IMR-90 (cell line): ENCODE results near the gene NECAB2. TPM values are rescaled to one million over a fixed set of nuclear protein-coding genes. Genes with fewer than 3 reads are reported as not detected.

ENCODE experiments used
- ATAC-seq: fragments of 200-7000 bp; cut with Tn5 transposase; 2 replicates; pipeline ENCODE4 v1.9.1; 2020; ENCODE audit warnings: low read depth, mild to moderate bottlenecking, moderate library complexity
- BruUV-seq: library from RNA; stranded (reverse); fragments of 400-500 nt; replicated peaks from 2 replicates; lab custom pipeline; 2021; lab: Mats Ljungman, UMichigan
- CTCF ChIA-PET: fragments of 300-600 bp; formaldehyde crosslinking; extraction: SDS; loops from one replicate; lab custom pipeline; 2021; ENCODE audit warnings: antibody characterized with exemption; lab: Yijun Ruan, JAX
- POLR2A ChIA-PET: fragments of 300-600 bp; sonication (Branson Sonifier 250); formaldehyde crosslinking; loops from one replicate; lab custom pipeline; 2022; ENCODE audit warnings: antibody characterized with exemption; ENCODE audit not compliant: unreplicated experiment; lab: Charles Lee
- DNase-seq: peaks from one replicate; pipeline ENCODE4 v3.0.0; 2013
- H2AFZ ChIP-seq: replicated peaks from 2 replicates; pipeline ENCODE3; 2013; ENCODE audit warnings: low read length, mild to moderate bottlenecking; ENCODE audit not compliant: poor library complexity
- H2AK5ac ChIP-seq: 2 replicates; pipeline ENCODE4 v1.6.1; 2013; ENCODE audit warnings: low read depth, low read length, inconsistent platforms
- H2AK9ac ChIP-seq: replicated peaks from 2 replicates; pipeline ENCODE3; 2013; ENCODE audit warnings: mild to moderate bottlenecking, low read depth, low read length, moderate library complexity; ENCODE audit not compliant: poor library complexity
- H2BK120ac ChIP-seq: 2 replicates; pipeline ENCODE4 v1.6.1; 2013; ENCODE audit warnings: low read depth, low read length, inconsistent platforms
- H2BK15ac ChIP-seq: 3 replicates; pipeline ENCODE4 v1.6.1; 2013; ENCODE audit warnings: low read depth, low read length, inconsistent platforms
- H2BK20ac ChIP-seq: 2 replicates; pipeline ENCODE4 v1.6.1; 2013; ENCODE audit warnings: low read depth, mild to moderate bottlenecking, inconsistent platforms, low read length, moderate library complexity
- H2BK5ac ChIP-seq: 2 replicates; pipeline ENCODE4 v1.6.1; 2013; ENCODE audit warnings: mild to moderate bottlenecking, low read depth, low read length, inconsistent platforms; ENCODE audit not compliant: poor library complexity, severe bottlenecking
- H3K14ac ChIP-seq: replicated peaks from 2 replicates; pipeline ENCODE4 v1.6.1; 2013; ENCODE audit warnings: low read depth, low read length, inconsistent platforms
- H3K18ac ChIP-seq: 2 replicates; pipeline ENCODE4 v1.6.1; 2013; ENCODE audit warnings: low read depth, low read length, control low read depth
- H3K23ac ChIP-seq: 2 replicates; pipeline ENCODE4 v1.6.1; 2013; ENCODE audit warnings: low read depth, low read length, inconsistent platforms
- H3K27ac ChIP-seq: 2 replicates; pipeline ENCODE4 v1.5.1; 2013; ENCODE audit warnings: mild to moderate bottlenecking, control low read depth, low read length; ENCODE audit not compliant: insufficient read depth
- H3K27me3 ChIP-seq: 2 replicates; pipeline ENCODE4 v1.6.1; 2013; ENCODE audit warnings: low read length; ENCODE audit not compliant: control insufficient read depth, insufficient read depth
- H3K36me3 ChIP-seq: 2 replicates; pipeline ENCODE4 v1.6.1; 2013; ENCODE audit warnings: low read length, mixed read lengths; ENCODE audit not compliant: control insufficient read depth, insufficient read depth
- H3K4ac ChIP-seq: 2 replicates; pipeline ENCODE4 v1.6.1; 2013; ENCODE audit warnings: low read depth, low read length, inconsistent platforms
- H3K4me1 ChIP-seq: 2 replicates; pipeline ENCODE4 v1.6.1; 2013; ENCODE audit warnings: low read length, mixed read lengths; ENCODE audit not compliant: control insufficient read depth, insufficient read depth
- H3K4me2 ChIP-seq: 2 replicates; pipeline ENCODE4 v1.6.1; 2013; ENCODE audit warnings: low read depth, mild to moderate bottlenecking, control low read depth, low read length, moderate library complexity
- H3K4me3 ChIP-seq: 2 replicates; pipeline ENCODE4 v1.5.1; 2013; ENCODE audit warnings: low read depth, mild to moderate bottlenecking, control low read depth, low read length, moderate library complexity; ENCODE audit not compliant: insufficient read depth
- H3K56ac ChIP-seq: 2 replicates; pipeline ENCODE4 v1.6.1; 2013; ENCODE audit warnings: low read length, inconsistent platforms; ENCODE audit not compliant: insufficient read depth; ENCODE audit errors: extremely low read depth
- H3K79me1 ChIP-seq, 2 experiments: 2 replicates each; pipeline ENCODE4 v1.6.1; 2013; ENCODE audit warnings: low read length in 2 of 2, inconsistent platforms in 1 of 2, low read depth in 1 of 2
- H3K9ac ChIP-seq: 2 replicates; pipeline ENCODE4 v1.6.1; 2013; ENCODE audit warnings: low read depth, low read length, control low read depth
- H3K9me1 ChIP-seq: 2 replicates; pipeline ENCODE4 v1.6.1; 2013; ENCODE audit warnings: low read length, inconsistent platforms; ENCODE audit not compliant: insufficient read depth
- H3K9me3 ChIP-seq: 2 replicates; pipeline ENCODE4 v1.6.1; 2013; ENCODE audit warnings: low read length; ENCODE audit not compliant: control insufficient read depth, insufficient read depth
- H4K20me1 ChIP-seq: 2 replicates; pipeline ENCODE4 v1.6.1; 2013; ENCODE audit warnings: low read length, inconsistent platforms; ENCODE audit not compliant: insufficient read depth
- H4K5ac ChIP-seq: 2 replicates; pipeline ENCODE4 v1.6.1; 2013; ENCODE audit warnings: mild to moderate bottlenecking, low read depth, low read length, control low read depth
- H4K8ac ChIP-seq, 2 experiments: 2 replicates each; pipeline ENCODE4 v1.6.1; 2013; ENCODE audit warnings: low read depth in 2 of 2, low read length in 2 of 2, control low read depth in 1 of 2, inconsistent platforms in 1 of 2
- H4K91ac ChIP-seq: 2 replicates; pipeline ENCODE4 v1.6.1; 2013; ENCODE audit warnings: low read depth, low read length, inconsistent platforms; ENCODE audit not compliant: insufficient read depth
- BHLHE40 ChIP-seq: fragments of 150-350 bp; IDR thresholded peaks from 2 replicates; pipeline ENCODE4 v1.6.1; 2016; ENCODE audit warnings: mild to moderate bottlenecking, low read depth, low read length
- MAFK ChIP-seq: IDR thresholded peaks from 2 replicates; pipeline ENCODE4 v1.6.1; 2012; ENCODE audit warnings: low read depth, low read length, improper control_type of control experiment
- MXI1 ChIP-seq: IDR thresholded peaks from 2 replicates; pipeline ENCODE4 v1.6.1; 2012; ENCODE audit warnings: low read depth, mild to moderate bottlenecking, low read length, moderate library complexity, borderline replicate concordance
- WGBS, 2 experiments: methylation state at CpG; one replicate each; pipeline versions ENCODE4 v1.1.5 to v1.1.7; 2013; ENCODE audit warnings: missing lambda C conversion rate in 2 of 2; ENCODE audit not compliant: insufficient read length in 1 of 2; ENCODE audit errors: extremely low coverage in 2 of 2; 5-methylcytosine and 5-hydroxymethylcytosine counted together
- dilution Hi-C: fragments of 300-500 bp; cut with HindIII; formaldehyde crosslinking; loops from one replicate; pipeline ENCODE4 v1.14.3; 2018; ENCODE audit warnings: low sequenced_read_pairs; ENCODE audit not compliant: unreplicated experiment
- in situ Hi-C: fragments of 300-500 bp; cut with MboI; formaldehyde crosslinking; loops from 3 replicates; pipeline ENCODE4 v1.14.3; 2019; ENCODE audit warnings: low sequenced_read_pairs, inconsistent platforms, mixed read lengths
- intact Hi-C: fragments of 100-400 bp; cut with micrococcal nuclease; formaldehyde crosslinking; loops from 2 replicates; pipeline ENCODE4 v1.10.0; 2022
- polyA plus RNA-seq, 3 experiments: library from polyadenylated mRNA; depleted of rRNA; stranded (reverse); fragments of >200 nt; gene quantifications; 2 replicates each; pipeline ENCODE4 v1.2.3, GENCODE V29; 2012; ENCODE audit warnings: low replicate concordance in 1 of 3
- total RNA-seq: library from RNA; depleted of rRNA; stranded (reverse); fragments of >200 nt; gene quantifications from 2 replicates; pipeline ENCODE4 v1.2.3, GENCODE V29; 2012

The NECAB2 gene
- total and polyA plus RNA-seq, 2 of the 4 experiments (the other 2 are of a cell fraction) = 0.27 TPM; not detected in 1

- H2BK120ac ChIP-seq = no peak overlapping the region
- no peak overlapping the region for H4K5ac ChIP-seq
- no peak overlapping the region for H3K14ac ChIP-seq
- 100% methylated on average over 3 of the region's 12 CpGs; no CpG with 5 or more reads in 1 of the 2 experiments for WGBS, 2 experiments
- intact Hi-C loops = no loop called here
- H4K91ac ChIP-seq = no peak overlapping the region
- peaks cover 15% of the 10 kb centered on the region; the same call in 1 of the 2 replicates for H4K20me1 ChIP-seq
- dilution Hi-C loops = no loop called here
- no peak for DNase-seq
- ChIA-PET POLR2A (no interaction called here), CTCF (interaction anchor here (1.3 kb wide), 1 partner anchor 106 kb away, joined by 5 read pairs; no protein-coding TSS in a partner anchor)
- H3K27ac ChIP-seq = no peak overlapping the region
- in situ Hi-C loops = loop anchor here (10.0 to 25.0 kb wide), 2 partner anchors 215 to 527 kb away; no protein-coding TSS in a partner anchor
- H3K9me3 ChIP-seq = no peaks in the 10 kb centered on the region
- peaks cover under 1% of the 10 kb centered on the region; the same call in 1 of the 2 replicates for H3K4me1 ChIP-seq
- H2AK5ac ChIP-seq = no peak overlapping the region
- H3K27me3 ChIP-seq = no peaks in the 10 kb centered on the region
- H2BK5ac ChIP-seq = no peak overlapping the region
- no peak overlapping the region for H3K4ac ChIP-seq
- H2AFZ ChIP-seq = no peak overlapping the region
- H3K56ac ChIP-seq = no peak overlapping the region
- H4K8ac ChIP-seq = no peak overlapping the region
- no peak overlapping the region for H2BK20ac ChIP-seq
- no peak overlapping the region for H2BK15ac ChIP-seq
- ATAC-seq = no peak
- H3K4me2 ChIP-seq = no peak overlapping the region
- no peak overlapping the region for H3K18ac ChIP-seq
- H3K23ac ChIP-seq = no peak overlapping the region
- H3K36me3 ChIP-seq = peaks cover 41% of the 10 kb centered on the region
- no peak overlapping the region for H3K4me3 ChIP-seq
- TF ChIP-seq MXI1 (no peak), BHLHE40 (no peak), MAFK (no peak)
- no peak overlapping the region for H2AK9ac ChIP-seq
- no TSS peak for BruUV-seq
- peaks cover 0 to 12% of the 10 kb centered on the region in 2 experiments; a peak in 1 of 4 replicates for H3K79me1 ChIP-seq
- H3K9ac ChIP-seq = no peak overlapping the region
- H3K9me1 ChIP-seq = no peaks in the 10 kb centered on the region
These were observed 8.2 kb upstream of the NECAB2 start for GRCh38 chr16:83959656-83960434.
